HepG2 (cell line): ENCODE data around the gene HACD2. TPM values are rescaled to one million over a fixed set of nuclear protein-coding genes. Genes with fewer than 3 reads are reported as not detected.

ENCODE experiments used
- LCORL ChIP-seq, 2 experiments: fragments of 450-650 bp in 1 of 2; sonication (generic) in 1 of 2; formaldehyde crosslinking in 1 of 2; IDR thresholded peaks; 2 replicates each; pipeline versions ENCODE4 v1.5.0 to v1.6.1; 2017 to 2020; ENCODE audit warnings: antibody characterized with exemption in 1 of 2, missing genetic modification reagents in 1 of 2
- POLR2G ChIP-seq: fragments of 200-400 bp; formaldehyde crosslinking; IDR thresholded peaks from 2 replicates; pipeline ENCODE4 v1.6.1; 2018; ENCODE audit warnings: mild to moderate bottlenecking, low read depth, low read length, moderate library complexity
- SOX5 ChIP-seq: IDR thresholded peaks from 2 replicates; pipeline ENCODE4 v1.6.1; 2016; ENCODE audit warnings: borderline replicate concordance
- ZBTB8A ChIP-seq: sonication (generic); formaldehyde crosslinking; IDR thresholded peaks from 2 replicates; pipeline ENCODE4 v1.4.0; 2020; ENCODE audit warnings: mild to moderate bottlenecking, low read depth, missing genetic modification reagents, borderline replicate concordance
- ZNF12 ChIP-seq: sonication (generic); formaldehyde crosslinking; IDR thresholded peaks from 2 replicates; pipeline ENCODE4 v1.5.0; 2020; ENCODE audit warnings: missing genetic modification reagents
- ZNF354B ChIP-seq: sonication (generic); formaldehyde crosslinking; IDR thresholded peaks from 2 replicates; pipeline ENCODE4 v1.8.0; 2022; ENCODE audit warnings: mild to moderate bottlenecking, missing genetic modification reagents
- ZNF431 ChIP-seq: sonication (generic); formaldehyde crosslinking; IDR thresholded peaks from 2 replicates; pipeline ENCODE4 v1.9.0; 2022; ENCODE audit warnings: missing genetic modification reagents, low read depth, mild to moderate bottlenecking, borderline replicate concordance
- ZNF891 ChIP-seq: sonication (generic); formaldehyde crosslinking; IDR thresholded peaks from 2 replicates; pipeline ENCODE4 v1.5.0; 2020; ENCODE audit warnings: mild to moderate bottlenecking, missing genetic modification reagents
- ZSCAN12 ChIP-seq: sonication (generic); formaldehyde crosslinking; IDR thresholded peaks from 2 replicates; pipeline ENCODE4 v1.9.0; 2021; ENCODE audit warnings: mild to moderate bottlenecking, missing genetic modification reagents
- polyA plus RNA-seq, 8 experiments: library from polyadenylated mRNA; depleted of rRNA in 3 of 8; stranded (reverse) in 7 of 8; unstranded in 1 of 8; fragments of >200 nt; fragmentation: Illumina TruSeq in 4 of 8; extraction: Trizol in 4 of 8; gene quantifications; 2 replicates each; pipeline versions ENCODE4 v1.2.1 to v1.2.3, GENCODE V29; 2011 to 2016; ENCODE audit warnings: low read depth in 4 of 8, missing spikeins in 1 of 8, mixed read lengths in 1 of 8; ENCODE audit not compliant: insufficient read depth in 1 of 8
- total RNA-seq, 5 experiments: library from RNA; depleted of rRNA; stranded (reverse); fragments of >200 nt; fragmentation: Illumina TruSeq; extraction: Trizol; gene quantifications; 2 replicates each; pipeline ENCODE4 v1.2.3, GENCODE V29; 2016; ENCODE audit warnings: low read depth in 1 of 5
- TF ChIP-seq, protein P1 (sequence below): sonication (generic); formaldehyde crosslinking; IDR thresholded peaks from 2 replicates; pipeline ENCODE4; 2020; ENCODE audit warnings: missing genetic modification reagents, mild to moderate bottlenecking, borderline replicate concordance
- TF ChIP-seq, protein P2 (sequence below): sonication (generic); formaldehyde crosslinking; IDR thresholded peaks from 2 replicates; pipeline ENCODE4 v1.4.0; 2020; ENCODE audit warnings: missing genetic modification reagents
- TF ChIP-seq, protein P3 (sequence below): sonication (generic); formaldehyde crosslinking; IDR thresholded peaks from 2 replicates; pipeline ENCODE4 v1.4.0; 2020; ENCODE audit warnings: mild to moderate bottlenecking, low read depth, missing genetic modification reagents
- TF ChIP-seq, protein P4 (sequence below): sonication (generic); formaldehyde crosslinking; IDR thresholded peaks from 2 replicates; pipeline ENCODE4 v1.8.0; 2022; ENCODE audit warnings: mild to moderate bottlenecking, missing genetic modification reagents, moderate library complexity

The HACD2 gene
- total and polyA plus RNA-seq, 2 of the 13 experiments (the other 11 are each of a cell fraction or from before 2014, with no cell fraction given), result 47.0 to 50.4 TPM

DNA sequence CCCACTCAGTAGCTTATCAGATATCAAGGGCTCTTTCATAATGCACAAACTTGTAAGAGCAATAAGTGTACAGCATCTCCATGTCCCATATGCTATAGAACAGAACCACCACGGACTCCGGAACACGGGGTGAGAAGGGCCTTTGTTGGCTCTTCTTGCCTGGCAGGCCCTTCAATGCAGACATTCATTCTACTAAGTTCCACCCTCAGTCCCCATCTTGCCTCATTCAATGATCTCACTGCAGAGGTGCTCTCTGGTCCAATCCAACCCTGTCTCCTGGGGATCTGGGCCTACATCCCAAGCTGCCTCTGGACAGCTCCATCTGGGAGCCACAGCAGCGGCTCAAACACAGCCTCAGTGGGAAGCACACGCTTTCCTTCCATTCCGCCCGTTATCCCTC, 16.8 kb downstream of the HACD2 start (continued):
- TF ChIP-seq, protein P1, sequence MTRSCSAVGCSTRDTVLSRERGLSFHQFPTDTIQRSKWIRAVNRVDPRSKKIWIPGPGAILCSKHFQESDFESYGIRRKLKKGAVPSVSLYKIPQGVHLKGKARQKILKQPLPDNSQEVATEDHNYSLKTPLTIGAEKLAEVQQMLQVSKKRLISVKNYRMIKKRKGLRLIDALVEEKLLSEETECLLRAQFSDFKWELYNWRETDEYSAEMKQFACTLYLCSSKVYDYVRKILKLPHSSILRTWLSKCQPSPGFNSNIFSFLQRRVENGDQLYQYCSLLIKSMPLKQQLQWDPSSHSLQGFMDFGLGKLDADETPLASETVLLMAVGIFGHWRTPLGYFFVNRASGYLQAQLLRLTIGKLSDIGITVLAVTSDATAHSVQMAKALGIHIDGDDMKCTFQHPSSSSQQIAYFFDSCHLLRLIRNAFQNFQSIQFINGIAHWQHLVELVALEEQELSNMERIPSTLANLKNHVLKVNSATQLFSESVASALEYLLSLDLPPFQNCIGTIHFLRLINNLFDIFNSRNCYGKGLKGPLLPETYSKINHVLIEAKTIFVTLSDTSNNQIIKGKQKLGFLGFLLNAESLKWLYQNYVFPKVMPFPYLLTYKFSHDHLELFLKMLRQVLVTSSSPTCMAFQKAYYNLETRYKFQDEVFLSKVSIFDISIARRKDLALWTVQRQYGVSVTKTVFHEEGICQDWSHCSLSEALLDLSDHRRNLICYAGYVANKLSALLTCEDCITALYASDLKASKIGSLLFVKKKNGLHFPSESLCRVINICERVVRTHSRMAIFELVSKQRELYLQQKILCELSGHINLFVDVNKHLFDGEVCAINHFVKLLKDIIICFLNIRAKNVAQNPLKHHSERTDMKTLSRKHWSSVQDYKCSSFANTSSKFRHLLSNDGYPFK, result no peak
- TF ChIP-seq, protein P2, sequence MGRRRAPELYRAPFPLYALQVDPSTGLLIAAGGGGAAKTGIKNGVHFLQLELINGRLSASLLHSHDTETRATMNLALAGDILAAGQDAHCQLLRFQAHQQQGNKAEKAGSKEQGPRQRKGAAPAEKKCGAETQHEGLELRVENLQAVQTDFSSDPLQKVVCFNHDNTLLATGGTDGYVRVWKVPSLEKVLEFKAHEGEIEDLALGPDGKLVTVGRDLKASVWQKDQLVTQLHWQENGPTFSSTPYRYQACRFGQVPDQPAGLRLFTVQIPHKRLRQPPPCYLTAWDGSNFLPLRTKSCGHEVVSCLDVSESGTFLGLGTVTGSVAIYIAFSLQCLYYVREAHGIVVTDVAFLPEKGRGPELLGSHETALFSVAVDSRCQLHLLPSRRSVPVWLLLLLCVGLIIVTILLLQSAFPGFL, result no peak
- no peak for TF ChIP-seq SOX5 (CRISPR knock-in tag)
- TF ChIP-seq, protein P3, sequence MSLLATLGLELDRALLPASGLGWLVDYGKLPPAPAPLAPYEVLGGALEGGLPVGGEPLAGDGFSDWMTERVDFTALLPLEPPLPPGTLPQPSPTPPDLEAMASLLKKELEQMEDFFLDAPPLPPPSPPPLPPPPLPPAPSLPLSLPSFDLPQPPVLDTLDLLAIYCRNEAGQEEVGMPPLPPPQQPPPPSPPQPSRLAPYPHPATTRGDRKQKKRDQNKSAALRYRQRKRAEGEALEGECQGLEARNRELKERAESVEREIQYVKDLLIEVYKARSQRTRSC (CRISPR knock-in tag), result no peak
- TF ChIP-seq ZNF12 (CRISPR knock-in tag), result no peak
- TF ChIP-seq, protein P4, sequence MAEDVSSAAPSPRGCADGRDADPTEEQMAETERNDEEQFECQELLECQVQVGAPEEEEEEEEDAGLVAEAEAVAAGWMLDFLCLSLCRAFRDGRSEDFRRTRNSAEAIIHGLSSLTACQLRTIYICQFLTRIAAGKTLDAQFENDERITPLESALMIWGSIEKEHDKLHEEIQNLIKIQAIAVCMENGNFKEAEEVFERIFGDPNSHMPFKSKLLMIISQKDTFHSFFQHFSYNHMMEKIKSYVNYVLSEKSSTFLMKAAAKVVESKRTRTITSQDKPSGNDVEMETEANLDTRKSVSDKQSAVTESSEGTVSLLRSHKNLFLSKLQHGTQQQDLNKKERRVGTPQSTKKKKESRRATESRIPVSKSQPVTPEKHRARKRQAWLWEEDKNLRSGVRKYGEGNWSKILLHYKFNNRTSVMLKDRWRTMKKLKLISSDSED (CRISPR knock-in tag), result no peak
- no peak for TF ChIP-seq ZNF354B (CRISPR knock-in tag)
- no peak for TF ChIP-seq POLR2G
- no peak for TF ChIP-seq ZNF891 (CRISPR knock-in tag)
- TF ChIP-seq LCORL (IDR thresholded peaks at IDR 0.05), result no peak
- TF ChIP-seq LCORL (CRISPR knock-in tag; IDR thresholded peaks at IDR 0.05), result no peak
- TF ChIP-seq ZNF431 (CRISPR knock-in tag), result no peak
- no peak for TF ChIP-seq ZSCAN12
- no peak for TF ChIP-seq ZBTB8A (CRISPR knock-in tag)
